Activated CD8-positive, alpha-beta memory T cell treated with anti-CD3 and anti-CD28 coated beads, Interleukin-2, amount 50 U/mL, for 48 hours (primary cell): ENCODE data around the gene NKX3-2.
"Not testable (repeated sequence)": the region's sequence is repeated elsewhere in the genome, so short reads cannot be mapped to it uniquely, and the experiment has no call there.

Experiments used
- DNase-seq: peaks from one replicate; pipeline ENCODE4 v3.0.0-alpha.2; 2020

The NKX3-2 gene

DNA sequence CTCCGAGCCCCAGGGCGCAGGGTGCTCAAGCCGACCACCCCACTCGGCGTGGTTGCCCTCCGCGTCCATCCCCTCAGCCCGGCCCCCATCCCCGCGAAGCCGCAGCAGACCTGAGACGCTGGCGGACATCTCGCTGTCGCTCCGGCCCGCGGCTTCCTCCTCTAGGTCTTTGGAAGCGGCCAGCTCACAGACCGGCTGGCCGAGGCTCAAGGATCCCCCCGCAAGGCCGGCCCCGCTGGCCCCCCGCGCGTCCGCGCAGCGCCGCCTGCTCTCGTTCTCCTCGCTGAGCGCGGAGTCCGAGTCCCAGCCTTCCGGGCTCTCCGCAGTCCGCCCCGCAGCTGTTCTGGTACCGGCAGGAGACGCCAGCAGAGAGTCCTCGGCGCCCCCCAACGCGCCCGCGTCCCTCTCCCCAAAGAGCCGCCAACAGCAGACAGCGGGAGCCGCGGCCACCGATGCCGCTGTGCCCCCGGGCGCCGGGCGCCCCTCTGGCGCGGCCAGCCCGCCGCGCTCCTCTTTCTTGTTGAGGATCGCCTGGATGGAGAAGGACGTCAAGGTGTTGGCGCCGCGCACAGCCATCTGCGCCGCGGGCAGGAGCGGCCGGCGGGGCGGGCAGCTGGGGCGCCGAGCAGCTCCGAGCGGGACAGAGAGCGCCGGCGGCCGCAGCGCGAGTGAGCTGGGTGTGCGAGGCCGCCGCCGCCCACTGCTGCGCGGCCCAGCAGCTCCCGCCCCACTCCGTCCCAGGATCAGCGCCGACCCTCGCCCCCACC, at the start of gene NKX3-2:
Gene NKX3-2 (minus strand): TSS at position 670 of the 767 bp plus-strand sequence. CDS start 94 bp downstream, at position 576.
- DNase-seq: no peak

GRCh38 chr4:13592220-13592619, 47.9 kb upstream of the NKX3-2 start:
- DNase-seq: no peak

DNA sequence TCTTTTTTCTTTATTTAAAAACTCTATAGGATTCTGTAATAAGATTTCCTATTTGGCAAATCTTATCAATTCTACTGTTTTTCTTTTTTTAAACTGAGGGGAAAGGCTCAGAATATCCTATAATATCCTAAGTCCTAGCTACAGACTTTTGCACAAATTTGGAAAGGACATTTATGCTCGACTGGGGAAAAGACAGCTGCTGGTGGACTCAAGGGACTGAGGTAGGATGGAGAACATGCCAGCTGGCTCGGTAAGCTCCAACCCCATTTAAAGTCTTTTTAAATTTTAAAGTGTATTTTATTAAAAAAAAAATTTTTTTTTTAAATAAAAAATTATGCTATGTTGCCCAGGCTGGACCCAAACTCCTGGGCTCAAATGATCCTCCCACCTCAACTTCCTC, 46.5 kb upstream of the NKX3-2 start:
- DNase-seq: no peak

- no peak for DNase-seq
These were observed 44.6 kb upstream of the NKX3-2 start for GRCh38 chr4:13588954-13589353.

- no peak for DNase-seq
These were observed 40.2 kb upstream of the NKX3-2 start for GRCh38 chr4:13584481-13584880.

DNA sequence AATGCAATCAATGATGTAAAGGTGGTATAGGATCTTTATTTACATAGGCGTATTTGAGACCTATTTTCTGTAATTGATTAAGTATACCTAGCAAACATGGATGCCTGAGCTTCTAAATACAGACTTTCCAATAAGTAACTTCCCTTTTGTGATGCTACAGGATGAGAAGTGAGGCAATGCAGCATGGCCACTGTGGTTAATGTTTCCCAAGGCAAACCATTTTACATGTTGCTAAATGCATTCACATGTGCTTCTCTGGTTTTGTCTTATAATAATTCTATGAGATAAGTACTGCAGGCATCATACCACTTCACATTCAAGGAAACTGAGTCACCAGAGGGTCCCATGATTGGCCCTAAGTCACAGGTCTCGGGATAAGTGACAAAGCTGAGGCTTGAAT, 35.7 kb upstream of the NKX3-2 start:
- DNase-seq: no peak

GRCh38 chr4:13577660-13578059, 33.4 kb upstream of the NKX3-2 start:
- no peak for DNase-seq

- no peak for DNase-seq
These were observed 26.6 kb upstream of the NKX3-2 start for GRCh38 chr4:13570916-13571315.

DNA sequence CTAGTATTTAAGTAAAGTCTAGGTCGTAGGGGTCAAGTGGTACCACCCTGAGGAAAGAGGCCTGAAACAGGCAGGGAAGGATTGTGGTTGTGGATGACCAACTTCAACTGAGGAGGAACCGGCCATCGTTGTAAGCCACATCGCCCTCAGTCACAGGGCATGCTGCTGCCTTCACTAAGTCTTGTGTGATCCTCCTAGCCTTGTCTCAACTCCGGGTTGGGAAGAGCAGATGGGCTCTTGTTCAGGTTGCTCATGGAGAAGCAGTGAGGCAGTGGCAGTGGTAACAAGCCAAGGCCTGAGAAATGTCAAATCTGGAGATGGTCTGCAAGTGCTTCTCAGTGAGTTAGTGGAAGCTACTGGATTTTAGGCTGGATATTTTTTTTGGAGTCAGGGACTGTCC, 22.8 kb upstream of the NKX3-2 start:
- no peak for DNase-seq

DNA sequence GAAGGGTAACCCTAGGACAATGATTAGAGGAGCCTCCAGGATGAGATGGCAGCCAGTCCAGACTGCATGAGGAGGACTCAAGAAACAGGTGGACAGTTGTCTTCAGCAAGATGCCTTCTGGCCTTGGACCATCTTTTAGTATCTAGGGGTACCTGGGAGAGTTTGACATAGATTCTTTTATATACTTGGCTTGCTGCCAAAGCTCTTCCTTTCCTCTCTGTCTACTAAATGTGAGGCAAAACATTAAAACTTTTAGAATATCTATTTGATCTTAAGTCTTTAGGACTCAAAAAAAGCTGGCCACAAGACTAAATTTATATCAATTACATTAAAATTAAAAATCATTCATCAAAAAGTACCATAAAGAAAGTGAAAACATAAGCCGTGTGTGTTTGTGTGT, 18.6 kb upstream of the NKX3-2 start:
- DNase-seq: no peak

DNA sequence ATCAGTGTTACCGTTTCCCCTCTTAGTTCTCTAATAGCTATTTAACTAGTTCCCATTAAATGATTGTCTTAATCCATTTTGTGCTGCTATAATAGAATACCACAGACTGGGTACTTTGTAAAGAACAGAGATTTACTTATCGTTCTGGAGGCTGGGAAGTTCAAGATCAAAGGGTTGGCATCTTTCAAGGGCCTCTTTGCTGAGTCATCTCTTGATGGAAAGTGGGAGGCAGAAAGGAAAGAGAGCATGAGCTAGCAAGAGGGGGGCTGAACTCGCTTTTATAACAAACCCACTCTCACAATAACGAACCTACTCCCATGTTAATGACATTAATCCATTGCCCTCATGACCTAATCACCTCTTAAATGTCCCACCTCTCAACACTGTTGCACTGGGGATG, 17.4 kb upstream of the NKX3-2 start:
- DNase-seq: no peak

GRCh38 chr4:13560111-13560510, 15.8 kb upstream of the NKX3-2 start:
- DNase-seq: not testable (repeated sequence)

GRCh38 chr4:13559413-13559812, 15.1 kb upstream of the NKX3-2 start:
- DNase-seq: no peak

GRCh38 chr4:13558881-13559280, 14.6 kb upstream of the NKX3-2 start:
- DNase-seq: no peak

DNA sequence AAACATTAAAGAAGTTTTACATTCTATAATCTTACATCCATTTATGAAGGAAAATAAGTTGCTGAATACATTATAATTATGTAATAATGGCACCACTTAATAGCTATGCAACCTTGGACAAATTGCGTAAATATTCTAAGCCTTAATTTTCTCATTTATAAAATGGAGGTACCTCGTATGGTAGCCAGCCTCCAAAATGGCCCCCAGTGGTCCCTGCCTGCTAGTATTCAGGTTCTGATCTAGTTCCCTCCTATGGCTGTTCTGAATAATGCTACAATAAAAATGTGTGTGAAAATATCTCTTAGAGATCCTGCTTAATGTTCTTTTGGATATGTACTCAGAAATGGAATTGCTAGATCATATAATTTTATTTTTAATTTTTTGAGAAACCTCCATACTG, 11.0 kb upstream of the NKX3-2 start:
- no peak for DNase-seq

DNA sequence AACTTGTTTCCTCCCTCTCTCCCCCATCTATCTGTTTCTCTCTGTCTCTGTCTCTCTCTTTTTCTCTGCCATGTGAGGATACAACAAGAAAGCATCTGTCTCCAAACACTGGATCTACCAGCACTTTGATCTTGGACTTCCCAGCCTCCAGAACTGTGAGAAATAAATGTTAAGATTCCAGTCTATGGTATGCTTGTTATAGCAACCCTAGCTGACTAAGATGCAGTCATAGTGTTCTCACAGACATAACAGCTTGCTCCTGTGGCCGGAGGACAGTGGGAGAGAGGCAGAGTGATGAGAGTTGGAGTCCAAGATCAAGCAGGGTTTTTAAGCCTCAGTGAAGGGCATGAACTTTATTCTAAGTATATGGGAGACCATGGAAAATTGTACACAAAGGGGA, 8.8 kb upstream of the NKX3-2 start:
- DNase-seq: no peak

GRCh38 chr4:13548984-13549546, 4.8 kb upstream of the NKX3-2 start:
- peak; percentile 99 for DNase-seq

DNA sequence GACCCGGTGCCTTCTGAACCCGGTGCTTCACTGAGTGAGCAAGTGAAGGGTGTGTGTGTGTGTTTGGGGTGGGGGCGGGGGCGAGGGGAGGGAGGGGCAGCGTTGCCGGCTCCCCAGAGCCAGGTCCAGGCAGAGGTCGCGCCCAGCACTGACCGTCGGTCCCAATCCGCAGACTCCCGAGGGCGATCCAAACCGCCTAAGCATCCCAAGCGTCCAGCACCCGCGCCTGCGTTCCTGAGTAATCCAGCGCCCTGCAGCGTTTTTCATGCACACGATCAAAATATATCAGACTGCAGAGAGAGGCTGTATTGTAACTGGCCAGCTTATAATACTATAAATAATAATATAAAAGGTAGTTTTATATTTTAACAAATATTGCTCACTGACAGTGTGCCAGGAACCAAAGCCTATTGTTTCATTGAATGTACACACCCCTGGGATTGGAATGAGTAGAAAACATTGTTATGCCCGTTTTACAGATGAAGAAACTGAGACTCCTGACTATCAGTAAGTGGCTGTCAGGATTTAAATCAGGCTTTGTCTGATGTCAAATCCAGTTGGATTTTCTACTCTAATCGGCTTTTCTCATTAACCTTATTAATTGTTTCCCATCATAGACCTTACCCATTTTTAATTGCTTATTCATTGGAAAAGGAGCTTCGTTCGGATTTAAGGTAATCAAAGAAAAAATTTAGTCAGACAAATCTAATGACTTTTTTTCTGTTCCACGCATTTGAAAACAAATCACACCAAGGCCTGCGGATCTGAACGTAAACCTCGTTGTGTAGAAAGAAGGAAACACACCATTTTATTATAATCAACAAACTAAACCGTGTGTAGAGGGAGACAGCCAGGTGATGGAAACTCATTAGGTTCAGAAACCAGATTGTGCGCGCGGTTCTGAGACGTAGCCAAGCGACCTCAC, 4.0 kb upstream of the NKX3-2 start:
- DNase-seq: no peak

GRCh38 chr4:13547485-13548041, 3.3 kb upstream of the NKX3-2 start:
- no peak for DNase-seq

- DNase-seq: no peak
These were observed 2.7 kb upstream of the NKX3-2 start for GRCh38 chr4:13546941-13547484.

DNA sequence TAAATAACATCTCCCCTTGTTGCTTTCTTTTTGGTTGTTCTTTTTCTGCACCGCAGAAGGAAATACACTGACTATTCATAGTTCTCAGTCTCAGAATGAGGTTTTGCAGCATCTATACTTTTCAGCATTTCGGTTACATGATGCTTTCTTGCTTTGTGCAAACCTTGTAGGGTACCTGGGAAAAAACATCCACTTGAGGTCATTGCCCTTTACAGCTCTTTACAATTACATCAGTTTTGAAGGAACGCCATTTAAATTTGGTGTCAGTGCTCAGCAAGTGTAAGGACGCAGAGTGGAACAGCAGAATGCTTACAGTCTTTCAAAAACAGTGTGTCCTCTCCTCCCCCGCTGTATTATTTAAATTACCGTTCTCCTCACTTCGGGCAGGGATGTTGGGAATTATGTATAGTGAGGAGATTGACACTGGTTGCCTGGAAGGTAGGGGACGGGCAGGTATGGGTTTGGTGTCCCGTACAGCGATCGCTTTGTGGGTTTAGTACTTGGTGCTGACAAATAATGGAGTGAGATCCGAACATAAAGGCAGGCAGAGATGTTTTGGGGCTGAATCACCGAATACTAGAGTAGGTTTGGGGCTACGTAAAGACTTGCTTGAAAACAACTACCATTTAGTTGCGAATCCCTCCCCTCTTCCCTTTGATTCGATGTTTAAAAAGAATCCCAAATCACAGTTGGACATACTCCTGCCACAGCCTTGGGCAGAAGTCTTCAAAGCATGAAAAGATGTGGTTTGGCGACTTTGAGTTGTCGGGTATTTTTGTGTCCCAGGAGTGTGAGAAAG, 2.0 kb upstream of the NKX3-2 start:
- no peak for DNase-seq

DNA sequence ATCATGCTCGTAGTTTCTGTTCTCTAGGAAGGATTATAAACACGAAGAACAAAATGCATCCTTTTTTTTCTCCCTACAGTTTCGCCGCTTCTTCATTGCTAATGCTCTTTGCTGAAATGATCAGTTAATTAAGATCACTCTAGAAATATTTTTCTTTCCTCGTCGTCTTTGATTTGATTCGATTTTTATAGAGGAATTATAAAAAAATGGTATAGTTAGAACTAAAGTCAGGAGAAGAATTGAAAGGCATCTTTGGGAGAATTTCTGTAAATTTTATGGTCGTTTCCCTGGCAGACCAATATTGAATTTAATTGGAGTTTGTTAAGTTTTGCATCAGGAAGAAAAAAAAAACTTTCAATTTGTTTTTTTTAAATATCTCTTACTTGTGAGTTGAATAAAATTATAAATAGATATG, 1.1 kb upstream of the NKX3-2 start:
- DNase-seq: no peak
